Measurements from ENCODE around the gene CDC45.
"Not testable (repeated sequence)": the region's sequence is repeated elsewhere in the genome, so short reads cannot be mapped to it uniquely, and the experiment has no call there.

Gene CDC45, protein sequence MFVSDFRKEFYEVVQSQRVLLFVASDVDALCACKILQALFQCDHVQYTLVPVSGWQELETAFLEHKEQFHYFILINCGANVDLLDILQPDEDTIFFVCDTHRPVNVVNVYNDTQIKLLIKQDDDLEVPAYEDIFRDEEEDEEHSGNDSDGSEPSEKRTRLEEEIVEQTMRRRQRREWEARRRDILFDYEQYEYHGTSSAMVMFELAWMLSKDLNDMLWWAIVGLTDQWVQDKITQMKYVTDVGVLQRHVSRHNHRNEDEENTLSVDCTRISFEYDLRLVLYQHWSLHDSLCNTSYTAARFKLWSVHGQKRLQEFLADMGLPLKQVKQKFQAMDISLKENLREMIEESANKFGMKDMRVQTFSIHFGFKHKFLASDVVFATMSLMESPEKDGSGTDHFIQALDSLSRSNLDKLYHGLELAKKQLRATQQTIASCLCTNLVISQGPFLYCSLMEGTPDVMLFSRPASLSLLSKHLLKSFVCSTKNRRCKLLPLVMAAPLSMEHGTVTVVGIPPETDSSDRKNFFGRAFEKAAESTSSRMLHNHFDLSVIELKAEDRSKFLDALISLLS

GRCh38 chr22:19479355-19480172 is at the start of gene CDC45:
CDC45 (plus strand) TSS chr22:19479920; CDS start chr22:19479969, 49 bp downstream.
- H3K36me3 Mint-ChIP-seq (ENCODE audit: low read depth), result peaks cover 38% of the 10 kb centered on the region
- no peaks in the 10 kb centered on the region for H3K9me3 Mint-ChIP-seq
- H3K27ac Mint-ChIP-seq, result peak within 1 kb of the TSS; percentile 99
- H3K4me3 Mint-ChIP-seq, result peak within 1 kb of the TSS; percentile 97
- DNase-seq (peak; percentile 91), ATAC-seq (peak; percentile 95)
- peaks cover 40% of the 10 kb centered on the region for H3K4me1 Mint-ChIP-seq
- peaks cover 2% of the 10 kb centered on the region for H3K27me3 Mint-ChIP-seq

DNA sequence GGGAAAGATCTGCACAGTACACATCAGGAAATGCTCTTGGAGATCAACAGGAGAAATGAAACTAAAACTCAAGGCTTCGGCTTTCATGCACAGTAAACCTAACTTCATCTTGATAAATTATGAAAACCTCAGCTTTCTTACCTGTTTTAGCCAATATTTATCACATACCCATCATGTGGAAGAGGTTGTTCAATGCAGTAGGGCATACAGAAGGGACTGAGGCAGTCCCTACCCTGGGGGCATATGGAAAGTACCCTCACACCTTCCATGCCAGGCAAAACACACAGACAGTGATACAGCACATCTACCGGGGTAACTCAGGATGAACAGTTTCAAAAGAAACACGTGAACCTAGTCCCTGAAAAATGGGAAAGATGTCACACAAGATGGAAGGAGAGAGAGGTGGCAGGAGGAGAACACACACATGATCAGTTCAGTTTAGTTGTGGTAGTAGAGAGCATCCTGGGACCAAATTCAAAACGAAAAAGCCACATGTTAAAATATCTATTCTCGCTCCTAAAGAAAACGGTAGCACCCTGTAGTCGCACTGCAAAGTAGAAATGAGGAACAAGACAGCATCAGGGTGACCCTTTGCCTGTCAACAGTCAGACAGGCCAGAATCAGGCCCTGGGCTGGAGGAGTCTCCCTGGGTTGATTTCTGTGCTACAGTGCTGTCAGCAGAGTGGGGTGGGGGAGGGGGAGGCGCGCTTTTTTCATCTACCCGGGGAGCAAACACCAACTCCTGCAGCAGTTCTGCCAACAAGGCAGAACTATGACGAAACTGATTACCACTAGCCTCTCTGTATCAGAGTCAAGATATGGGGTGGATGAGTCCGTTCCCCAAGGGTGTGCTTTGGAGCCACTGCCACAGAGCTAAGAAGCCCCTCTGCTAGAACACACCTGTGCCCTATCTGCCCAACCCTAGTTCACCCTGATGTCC is 49.5 kb upstream of the CDC45 start:
- H3K9me3 Mint-ChIP-seq, result no peaks in the 10 kb centered on the region
- H3K36me3 Mint-ChIP-seq (ENCODE audit: low read depth), result peaks cover 21% of the 10 kb centered on the region
- H3K27ac Mint-ChIP-seq, result peak overlapping the region; percentile 88
- H3K27me3 Mint-ChIP-seq, result no peaks in the 10 kb centered on the region
- peaks cover 56% of the 10 kb centered on the region for H3K4me1 Mint-ChIP-seq
- H3K4me3 Mint-ChIP-seq, result peak overlapping the region; percentile 95
- peak; percentile 40 for DNase-seq
- no peak for ATAC-seq

GRCh38 chr22:19430890-19431541 is 48.7 kb upstream of the CDC45 start:
- Mint-ChIP-seq H3K36me3 (ENCODE audit: low read depth) (peaks cover 24% of the 10 kb centered on the region), H3K4me3 (peak overlapping the region; percentile 95), H3K27me3 (no peaks in the 10 kb centered on the region), H3K9me3 (no peaks in the 10 kb centered on the region), H3K4me1 (peaks cover 58% of the 10 kb centered on the region), H3K27ac (peak overlapping the region; percentile 88)
- ATAC-seq (no peak), DNase-seq (peak; percentile 43)

- DNase-seq (peak; percentile 91), ATAC-seq (peak; percentile 65)
- Mint-ChIP-seq H3K9me3 (no peaks in the 10 kb centered on the region), H3K27me3 (no peaks in the 10 kb centered on the region), H3K27ac (peak within 1 kb of the TSS; percentile 88), H3K4me1 (peaks cover 55% of the 10 kb centered on the region), H3K4me3 (peak within 1 kb of the TSS; percentile 95), H3K36me3 (ENCODE audit: low read depth) (peaks cover 26% of the 10 kb centered on the region)
These were observed 48.0 kb upstream of the CDC45 start, which contains the start of gene HIRA for GRCh38 chr22:19431649-19432132. HIRA (minus strand) TSS chr22:19431733; CDS start chr22:19431476, 257 bp downstream.

- H3K27ac Mint-ChIP-seq, result peak within 1 kb of the TSS; percentile 86
- peak; percentile 91 for ATAC-seq
- peaks cover 53% of the 10 kb centered on the region for H3K4me1 Mint-ChIP-seq
- H3K9me3 Mint-ChIP-seq, result no peaks in the 10 kb centered on the region
- peak; percentile 93 for DNase-seq
- H3K27me3 Mint-ChIP-seq, result no peaks in the 10 kb centered on the region
- peak within 1 kb of the TSS; percentile 95 for H3K4me3 Mint-ChIP-seq
- H3K36me3 Mint-ChIP-seq (ENCODE audit: low read depth), result peaks cover 27% of the 10 kb centered on the region
These were observed 47.4 kb upstream of the CDC45 start, which contains the start of gene MRPL40 for GRCh38 chr22:19432133-19432851. MRPL40 (plus strand) TSS chr22:19432545; CDS start chr22:19432555, 10 bp downstream.

DNA sequence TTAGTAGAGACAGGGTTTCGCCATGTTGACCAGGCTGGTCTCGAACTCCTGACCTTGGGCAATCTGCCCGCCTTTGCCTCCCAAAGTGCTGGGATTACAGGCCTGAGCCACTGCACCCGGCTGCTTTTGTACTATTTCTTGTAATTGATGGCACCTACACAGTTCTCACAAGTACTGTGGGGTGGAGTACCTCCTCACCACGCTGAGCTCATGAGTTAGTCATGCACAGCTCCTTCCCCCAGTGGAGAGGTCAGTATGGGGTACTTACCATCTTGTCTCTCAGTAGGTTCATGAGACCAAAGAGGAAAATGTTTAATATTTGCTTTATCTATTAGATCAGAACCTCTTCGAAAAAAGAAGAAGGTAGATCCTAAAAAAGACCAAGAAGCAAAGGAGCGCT is 45.3 kb upstream of the CDC45 start:
- Mint-ChIP-seq H3K27ac (peak overlapping the region; percentile 68), H3K36me3 (ENCODE audit: low read depth) (peaks cover 24% of the 10 kb centered on the region), H3K9me3 (no peaks in the 10 kb centered on the region), H3K27me3 (no peaks in the 10 kb centered on the region), H3K4me1 (peaks cover 39% of the 10 kb centered on the region), H3K4me3 (peak overlapping the region; percentile 95)
- no peak for ATAC-seq
- no peak for DNase-seq

DNA sequence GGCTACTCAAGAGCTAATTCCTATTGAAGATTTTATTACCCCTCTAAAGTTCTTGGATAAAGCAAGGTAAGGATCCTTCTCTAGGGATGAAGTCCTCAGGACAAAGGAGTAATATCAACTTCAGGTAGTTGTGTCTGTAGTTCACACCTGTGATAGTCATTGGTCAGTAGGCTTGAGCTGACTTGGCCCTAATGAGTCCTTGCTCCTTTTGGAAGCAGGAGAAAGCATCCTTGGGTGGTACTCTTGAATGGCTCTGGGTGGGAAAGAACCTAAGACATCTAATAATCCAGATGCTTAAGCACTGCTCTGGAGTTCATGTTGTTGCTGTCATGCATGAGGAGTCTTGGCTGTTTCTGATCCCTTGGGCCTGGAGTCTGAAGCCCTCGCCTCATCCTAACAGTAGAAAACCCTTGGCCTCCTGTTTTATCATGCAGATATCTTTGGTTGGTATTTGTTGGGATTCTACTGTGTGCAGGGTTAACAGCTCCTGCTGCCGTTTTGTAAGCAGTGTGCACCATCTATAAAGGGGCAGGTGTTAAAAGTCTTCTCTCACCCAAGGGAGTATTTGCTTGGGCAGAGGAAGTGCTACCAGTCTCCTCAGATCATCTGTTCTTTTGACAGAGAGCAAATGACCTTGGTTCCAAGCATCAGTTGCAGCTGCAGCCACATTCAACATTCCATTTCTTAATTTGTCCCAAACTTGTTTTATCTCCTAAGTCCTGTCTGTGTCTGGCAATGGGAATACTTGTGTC is 44.7 kb upstream of the CDC45 start:
- Mint-ChIP-seq H3K27me3 (no peaks in the 10 kb centered on the region), H3K4me3 (no peak overlapping the region), H3K4me1 (peaks cover 33% of the 10 kb centered on the region), H3K27ac (no peak overlapping the region), H3K36me3 (ENCODE audit: low read depth) (peaks cover 23% of the 10 kb centered on the region), H3K9me3 (no peaks in the 10 kb centered on the region)
- DNase-seq (no peak), ATAC-seq (no peak)

- H3K27me3 Mint-ChIP-seq, H3K4me3 Mint-ChIP-seq, DNase-seq, H3K27ac Mint-ChIP-seq, H3K9me3 Mint-ChIP-seq, ATAC-seq: not testable (repeated sequence)
- Mint-ChIP-seq H3K36me3 (ENCODE audit: low read depth) (peaks cover 26% of the 10 kb centered on the region), H3K4me1 (peaks cover 29% of the 10 kb centered on the region)
These were observed 43.1 kb upstream of the CDC45 start for GRCh38 chr22:19436444-19437161.

DNA sequence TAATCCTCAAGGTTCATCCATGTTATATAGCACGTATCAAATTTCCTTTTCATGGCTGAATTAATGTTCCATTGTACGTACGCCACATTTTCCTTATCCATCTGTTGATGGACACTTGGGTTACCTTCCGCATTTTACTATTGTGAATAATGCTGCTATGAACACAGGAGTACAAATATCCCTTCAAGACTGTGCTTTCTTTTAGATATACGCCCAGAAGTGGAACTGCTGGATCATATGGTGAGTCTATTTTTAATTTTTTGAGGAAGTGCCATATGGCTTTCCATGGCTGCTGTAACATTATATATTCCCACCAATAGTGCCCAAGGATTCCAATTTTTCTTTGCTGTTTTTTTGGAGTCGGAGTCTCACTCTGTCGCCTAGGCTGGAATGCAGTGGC is 41.4 kb upstream of the CDC45 start:
- Mint-ChIP-seq H3K4me1 (peaks cover 26% of the 10 kb centered on the region), H3K27ac (no peak overlapping the region), H3K36me3 (ENCODE audit: low read depth) (peaks cover 33% of the 10 kb centered on the region), H3K27me3 (no peaks in the 10 kb centered on the region), H3K9me3 (no peaks in the 10 kb centered on the region), H3K4me3 (no peak overlapping the region)
- ATAC-seq (no peak), DNase-seq (no peak)

GRCh38 chr22:19440411-19441195 is 39.1 kb upstream of the CDC45 start:
- no peak overlapping the region for H3K4me3 Mint-ChIP-seq
- H3K4me1 Mint-ChIP-seq, result peaks cover 15% of the 10 kb centered on the region
- no peaks in the 10 kb centered on the region for H3K27me3 Mint-ChIP-seq
- H3K36me3 Mint-ChIP-seq (ENCODE audit: low read depth), result peaks cover 32% of the 10 kb centered on the region
- no peak overlapping the region for H3K27ac Mint-ChIP-seq
- H3K9me3 Mint-ChIP-seq, result no peaks in the 10 kb centered on the region
- no peak for ATAC-seq
- no peak for DNase-seq

DNA sequence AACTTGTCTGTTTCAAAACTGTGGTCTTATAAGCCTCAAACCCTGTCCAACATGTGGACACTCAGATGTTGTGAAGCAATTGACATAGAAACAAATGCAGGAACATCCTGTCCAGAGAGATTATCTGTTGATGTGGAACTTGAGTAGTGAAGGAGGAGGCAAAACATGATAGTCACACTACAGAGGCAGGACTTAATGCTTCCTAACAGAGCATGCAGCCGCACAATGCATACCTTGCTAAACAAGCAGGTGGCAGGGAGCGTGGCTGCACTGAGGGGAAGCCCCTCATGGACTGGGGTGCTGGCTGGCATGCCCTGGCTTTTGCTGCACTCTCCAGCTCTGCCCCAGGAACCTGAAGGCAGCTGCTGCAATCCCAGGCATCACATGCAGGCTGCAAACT is 37.6 kb upstream of the CDC45 start:
- H3K9me3 Mint-ChIP-seq, result no peaks in the 10 kb centered on the region
- H3K4me3 Mint-ChIP-seq, result no peak overlapping the region
- DNase-seq, result no peak
- peaks cover 24% of the 10 kb centered on the region for H3K4me1 Mint-ChIP-seq
- H3K36me3 Mint-ChIP-seq (ENCODE audit: low read depth), result peaks cover 38% of the 10 kb centered on the region
- H3K27ac Mint-ChIP-seq, result no peak overlapping the region
- no peak for ATAC-seq
- no peaks in the 10 kb centered on the region for H3K27me3 Mint-ChIP-seq

Measured in activated naive CD8-positive, alpha-beta T cell treated with anti-CD3 and anti-CD28 coated beads, Interleukin-2, amount 50 U/mL, for 24 hours (primary cell).